HEK293 (cell line): ENCODE measurements around the gene PCA3.

Experiments
- CTCF ChIA-PET: fragments of 350-600 bp; formaldehyde crosslinking; extraction: SDS; loops from one replicate; lab custom pipeline; 2021; ENCODE audit warnings: antibody characterized with exemption; lab: Yijun Ruan, JAX
- POLR2A ChIA-PET: fragments of 300-600 bp; formaldehyde crosslinking; extraction: SDS; loops from one replicate; lab custom pipeline; 2020; ENCODE audit warnings: antibody characterized with exemption, inconsistent platforms; lab: Yijun Ruan, JAX
- H3K27ac ChIP-seq: fragments of 200-500 bp; sonication (Bioruptor generic); 2 replicates; pipeline ENCODE4 v1.5.1; 2014; ENCODE audit warnings: low read depth, low read length, control low read depth, inconsistent platforms; ENCODE audit errors: extremely low read depth
- H3K36me3 ChIP-seq, 2 experiments: fragments of 200-500 bp in 1 of 2; sonication (Bioruptor generic) in 1 of 2; 1 replicate in 1 of 2; 2 replicates in 1 of 2; pipeline ENCODE4 v1.5.1; 2014 to 2017; ENCODE audit warnings: inconsistent platforms in 2 of 2, low read length in 2 of 2; ENCODE audit not compliant: control insufficient read depth in 2 of 2, insufficient read depth in 1 of 2
- H3K4me1 ChIP-seq: fragments of 200-500 bp; sonication (Bioruptor generic); 2 replicates; pipeline ENCODE4 v1.5.1; 2014; ENCODE audit warnings: mild to moderate bottlenecking, low read length, inconsistent platforms; ENCODE audit not compliant: control insufficient read depth, insufficient read depth
- H3K4me3 ChIP-seq: 2 replicates; pipeline ENCODE4 v1.5.1; 2011; ENCODE audit warnings: low read depth, mild to moderate bottlenecking, control low read depth, low read length, moderate library complexity
- H3K9me3 ChIP-seq: fragments of 200-500 bp; sonication (Bioruptor generic); 2 replicates; pipeline ENCODE4 v1.5.1; 2014; ENCODE audit warnings: low read depth, low read length, inconsistent platforms; ENCODE audit not compliant: control insufficient read depth, insufficient read depth
- IKZF3 ChIP-seq: fragments of 450-650 bp; IDR thresholded peaks from 2 replicates; pipeline ENCODE4 v1.5.0; 2018; ENCODE audit warnings: missing biosample characterization, mild to moderate bottlenecking, missing genetic modification characterization, moderate library complexity
- PRDM1 ChIP-seq: fragments of 450-650 bp; formaldehyde crosslinking; IDR thresholded peaks from 2 replicates; pipeline ENCODE4; 2016; ENCODE audit warnings: missing biosample characterization, missing genetic modification characterization
- SP7 ChIP-seq: fragments of 450-650 bp; formaldehyde crosslinking; IDR thresholded peaks from 2 replicates; pipeline ENCODE4 v1.5.1; 2016; ENCODE audit warnings: missing biosample characterization, missing genetic modification characterization
- ZBTB44 ChIP-seq: fragments of 450-650 bp; IDR thresholded peaks from 2 replicates; pipeline ENCODE4 v1.5.1; 2018; ENCODE audit warnings: missing biosample characterization, mild to moderate bottlenecking, missing genetic modification characterization
- ZEB2 ChIP-seq: fragments of 450-650 bp; formaldehyde crosslinking; IDR thresholded peaks from 2 replicates; pipeline ENCODE4 v1.5.1; 2016; ENCODE audit warnings: missing biosample characterization, missing genetic modification characterization
- ZFP41 ChIP-seq: fragments of 450-650 bp; formaldehyde crosslinking; IDR thresholded peaks from 2 replicates; pipeline ENCODE4 v1.5.1; 2016; ENCODE audit warnings: missing biosample characterization, missing genetic modification characterization, borderline replicate concordance
- ZNF16 ChIP-seq: fragments of 450-650 bp; formaldehyde crosslinking; IDR thresholded peaks from 2 replicates; pipeline ENCODE4 v1.5.1; 2016; ENCODE audit warnings: low read depth, missing biosample characterization, missing genetic modification characterization
- ZNF184 ChIP-seq: fragments of 450-650 bp; IDR thresholded peaks from 2 replicates; pipeline ENCODE4 v1.5.1; 2018; ENCODE audit warnings: missing biosample characterization, mild to moderate bottlenecking, missing genetic modification characterization
- ZNF214 ChIP-seq: fragments of 450-650 bp; formaldehyde crosslinking; IDR thresholded peaks from 2 replicates; pipeline ENCODE4 v1.5.1; 2017; ENCODE audit warnings: missing biosample characterization, mild to moderate bottlenecking, missing genetic modification characterization, borderline replicate concordance
- ZNF23 ChIP-seq: fragments of 450-650 bp; formaldehyde crosslinking; IDR thresholded peaks from 2 replicates; pipeline ENCODE4 v1.5.1; 2016; ENCODE audit warnings: missing biosample characterization, missing genetic modification characterization, borderline replicate concordance
- ZNF311 ChIP-seq: fragments of 450-650 bp; formaldehyde crosslinking; IDR thresholded peaks from 2 replicates; pipeline ENCODE4 v1.5.1; 2017; ENCODE audit warnings: missing biosample characterization, missing genetic modification characterization, borderline replicate concordance
- ZNF394 ChIP-seq: fragments of 450-650 bp; formaldehyde crosslinking; IDR thresholded peaks from 2 replicates; pipeline ENCODE4 v1.5.1; 2016; ENCODE audit warnings: missing biosample characterization, missing genetic modification characterization, mild to moderate bottlenecking, moderate library complexity, borderline replicate concordance
- ZNF426 ChIP-seq: fragments of 450-650 bp; formaldehyde crosslinking; IDR thresholded peaks from 2 replicates; pipeline ENCODE4 v1.5.1; 2017; ENCODE audit warnings: missing biosample characterization, missing genetic modification characterization, mild to moderate bottlenecking, inconsistent platforms, moderate library complexity
- ZNF48 ChIP-seq: fragments of 450-650 bp; formaldehyde crosslinking; IDR thresholded peaks from 2 replicates; pipeline ENCODE4 v1.5.1; 2016; ENCODE audit warnings: missing biosample characterization, missing genetic modification characterization
- ZNF501 ChIP-seq: fragments of 450-650 bp; formaldehyde crosslinking; IDR thresholded peaks from 2 replicates; pipeline ENCODE4 v1.5.1; 2016; ENCODE audit warnings: missing biosample characterization, missing genetic modification characterization
- ZNF521 ChIP-seq: fragments of 450-650 bp; formaldehyde crosslinking; IDR thresholded peaks from 2 replicates; pipeline ENCODE4 v1.5.1; 2017; ENCODE audit warnings: missing biosample characterization, mild to moderate bottlenecking, missing genetic modification characterization
- ZNF549 ChIP-seq: fragments of 450-650 bp; IDR thresholded peaks from 2 replicates; pipeline ENCODE4 v1.5.1; 2018; ENCODE audit warnings: missing biosample characterization, missing genetic modification characterization, mild to moderate bottlenecking, inconsistent platforms, moderate library complexity
- ZNF600 ChIP-seq: fragments of 450-650 bp; formaldehyde crosslinking; IDR thresholded peaks from 2 replicates; pipeline ENCODE4 v1.5.1; 2016; ENCODE audit warnings: missing biosample characterization, missing genetic modification characterization
- ZNF629 ChIP-seq: fragments of 450-650 bp; formaldehyde crosslinking; IDR thresholded peaks from 2 replicates; pipeline ENCODE4 v1.5.1; 2017; ENCODE audit warnings: missing biosample characterization, missing genetic modification characterization
- ZNF654 ChIP-seq: fragments of 450-650 bp; formaldehyde crosslinking; IDR thresholded peaks from 2 replicates; pipeline ENCODE4 v1.5.1; 2016; ENCODE audit warnings: low read depth, missing biosample characterization, missing genetic modification characterization
- ZNF660 ChIP-seq: fragments of 450-650 bp; IDR thresholded peaks from 2 replicates; pipeline ENCODE4 v1.5.1; 2018; ENCODE audit warnings: missing biosample characterization, mild to moderate bottlenecking, missing genetic modification characterization
- ZNF670 ChIP-seq: fragments of 450-650 bp; formaldehyde crosslinking; IDR thresholded peaks from 2 replicates; pipeline ENCODE4 v1.5.1; 2016; ENCODE audit warnings: missing biosample characterization, missing genetic modification characterization, low read depth
- ZNF747 ChIP-seq: fragments of 450-650 bp; formaldehyde crosslinking; IDR thresholded peaks from 2 replicates; pipeline ENCODE4 v1.5.1; 2016; ENCODE audit warnings: missing biosample characterization, missing genetic modification characterization
- ZNF785 ChIP-seq: fragments of 450-650 bp; formaldehyde crosslinking; IDR thresholded peaks from 2 replicates; pipeline ENCODE4 v1.5.1; 2016; ENCODE audit warnings: missing biosample characterization, missing genetic modification characterization
- ZSCAN30 ChIP-seq: fragments of 450-650 bp; IDR thresholded peaks from 2 replicates; pipeline ENCODE4 v1.5.1; 2018; ENCODE audit warnings: missing biosample characterization, mild to moderate bottlenecking, missing genetic modification characterization, moderate library complexity
- TF ChIP-seq, protein P1 (sequence below): fragments of 450-650 bp; formaldehyde crosslinking; IDR thresholded peaks from 2 replicates; pipeline ENCODE4 v1.5.1; 2016; ENCODE audit warnings: missing biosample characterization, missing genetic modification characterization
- TF ChIP-seq, protein P2 (sequence below): fragments of 450-650 bp; formaldehyde crosslinking; optimal IDR thresholded peaks from 2 replicates; pipeline ENCODE3; 2016; ENCODE audit warnings: missing biosample characterization, mild to moderate bottlenecking, missing genetic modification characterization
- TF ChIP-seq, protein P3 (sequence below): fragments of 450-650 bp; formaldehyde crosslinking; IDR thresholded peaks from 2 replicates; pipeline ENCODE4 v1.5.1; 2016; ENCODE audit warnings: missing biosample characterization, missing genetic modification characterization
- TF ChIP-seq, protein P4 (sequence below): fragments of 450-650 bp; formaldehyde crosslinking; IDR thresholded peaks from 2 replicates; pipeline ENCODE4 v1.5.1; 2017; ENCODE audit warnings: missing biosample characterization, missing genetic modification characterization

Gene PCA3

GRCh38 chr9:76818271-76818670 is 54.0 kb downstream of the PCA3 start:
- TF ChIP-seq ZNF184 (tag by site-specific recombination): peak; percentile 23; the same call in 1 of the 2 replicates
- TF ChIP-seq ZBTB44 (tag by site-specific recombination): peak; percentile 45; the same call in 1 of the 2 replicates
- no peak for TF ChIP-seq ZNF501
- TF ChIP-seq ZNF394: no peak
- peak; percentile 89 for TF ChIP-seq ZNF600
- peak; percentile 41; the same call in 1 of the 2 replicates for TF ChIP-seq ZNF629 (tag by site-specific recombination)
- no peak for TF ChIP-seq ZNF23
- TF ChIP-seq ZNF426 (tag by site-specific recombination): no peak
- peak; percentile 43; the same call in 1 of the 2 replicates for TF ChIP-seq PRDM1 (tag by site-specific recombination)
- peak; percentile 23; the same call in 1 of the 2 replicates for TF ChIP-seq SP7 (tag by site-specific recombination)
- TF ChIP-seq ZNF747 (tag by site-specific recombination): no peak
- TF ChIP-seq ZNF311 (tag by site-specific recombination): no peak
- no peak for TF ChIP-seq ZNF521 (tag by site-specific recombination)
- TF ChIP-seq, protein P1, sequence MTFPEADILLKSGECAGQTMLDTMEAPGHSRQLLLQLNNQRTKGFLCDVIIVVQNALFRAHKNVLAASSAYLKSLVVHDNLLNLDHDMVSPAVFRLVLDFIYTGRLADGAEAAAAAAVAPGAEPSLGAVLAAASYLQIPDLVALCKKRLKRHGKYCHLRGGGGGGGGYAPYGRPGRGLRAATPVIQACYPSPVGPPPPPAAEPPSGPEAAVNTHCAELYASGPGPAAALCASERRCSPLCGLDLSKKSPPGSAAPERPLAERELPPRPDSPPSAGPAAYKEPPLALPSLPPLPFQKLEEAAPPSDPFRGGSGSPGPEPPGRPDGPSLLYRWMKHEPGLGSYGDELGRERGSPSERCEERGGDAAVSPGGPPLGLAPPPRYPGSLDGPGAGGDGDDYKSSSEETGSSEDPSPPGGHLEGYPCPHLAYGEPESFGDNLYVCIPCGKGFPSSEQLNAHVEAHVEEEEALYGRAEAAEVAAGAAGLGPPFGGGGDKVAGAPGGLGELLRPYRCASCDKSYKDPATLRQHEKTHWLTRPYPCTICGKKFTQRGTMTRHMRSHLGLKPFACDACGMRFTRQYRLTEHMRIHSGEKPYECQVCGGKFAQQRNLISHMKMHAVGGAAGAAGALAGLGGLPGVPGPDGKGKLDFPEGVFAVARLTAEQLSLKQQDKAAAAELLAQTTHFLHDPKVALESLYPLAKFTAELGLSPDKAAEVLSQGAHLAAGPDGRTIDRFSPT (tag by site-specific recombination): 0 out of 2 replicates have a peak, but pooled peaks have one; percentile 27
- TF ChIP-seq ZNF660: peak; percentile 72; the same call in 1 of the 2 replicates
- peak; percentile 32; the same call in 1 of the 2 replicates for TF ChIP-seq IKZF3 (tag by site-specific recombination)
- TF ChIP-seq ZEB2 (tag by site-specific recombination): 0 out of 2 replicates have a peak, but pooled peaks have one; percentile 18
- TF ChIP-seq, all 188 proteins: peak for 10
- Histone ChIP-seq H3K27ac (no peak overlapping the region), H3K36me3 (no peaks in the 10 kb centered on the region)

GRCh38 chr9:76820431-76820830 is 56.2 kb downstream of the PCA3 start:
- Histone ChIP-seq H3K36me3 (no peaks in the 10 kb centered on the region), H3K4me1 (no peaks in the 10 kb centered on the region), H3K27ac (no peak overlapping the region), H3K9me3 (no peaks in the 10 kb centered on the region), H3K4me3 (no peak overlapping the region)
- ChIA-PET CTCF (no interaction called here), POLR2A (no interaction called here)
- TF ChIP-seq, protein P2, sequence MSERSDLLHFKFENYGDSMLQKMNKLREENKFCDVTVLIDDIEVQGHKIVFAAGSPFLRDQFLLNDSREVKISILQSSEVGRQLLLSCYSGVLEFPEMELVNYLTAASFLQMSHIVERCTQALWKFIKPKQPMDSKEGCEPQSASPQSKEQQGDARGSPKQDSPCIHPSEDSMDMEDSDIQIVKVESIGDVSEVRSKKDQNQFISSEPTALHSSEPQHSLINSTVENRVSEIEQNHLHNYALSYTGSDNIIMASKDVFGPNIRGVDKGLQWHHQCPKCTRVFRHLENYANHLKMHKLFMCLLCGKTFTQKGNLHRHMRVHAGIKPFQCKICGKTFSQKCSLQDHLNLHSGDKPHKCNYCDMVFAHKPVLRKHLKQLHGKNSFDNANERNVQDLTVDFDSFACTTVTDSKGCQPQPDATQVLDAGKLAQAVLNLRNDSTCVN (tag by site-specific recombination): no peak
- TF ChIP-seq, protein P3, sequence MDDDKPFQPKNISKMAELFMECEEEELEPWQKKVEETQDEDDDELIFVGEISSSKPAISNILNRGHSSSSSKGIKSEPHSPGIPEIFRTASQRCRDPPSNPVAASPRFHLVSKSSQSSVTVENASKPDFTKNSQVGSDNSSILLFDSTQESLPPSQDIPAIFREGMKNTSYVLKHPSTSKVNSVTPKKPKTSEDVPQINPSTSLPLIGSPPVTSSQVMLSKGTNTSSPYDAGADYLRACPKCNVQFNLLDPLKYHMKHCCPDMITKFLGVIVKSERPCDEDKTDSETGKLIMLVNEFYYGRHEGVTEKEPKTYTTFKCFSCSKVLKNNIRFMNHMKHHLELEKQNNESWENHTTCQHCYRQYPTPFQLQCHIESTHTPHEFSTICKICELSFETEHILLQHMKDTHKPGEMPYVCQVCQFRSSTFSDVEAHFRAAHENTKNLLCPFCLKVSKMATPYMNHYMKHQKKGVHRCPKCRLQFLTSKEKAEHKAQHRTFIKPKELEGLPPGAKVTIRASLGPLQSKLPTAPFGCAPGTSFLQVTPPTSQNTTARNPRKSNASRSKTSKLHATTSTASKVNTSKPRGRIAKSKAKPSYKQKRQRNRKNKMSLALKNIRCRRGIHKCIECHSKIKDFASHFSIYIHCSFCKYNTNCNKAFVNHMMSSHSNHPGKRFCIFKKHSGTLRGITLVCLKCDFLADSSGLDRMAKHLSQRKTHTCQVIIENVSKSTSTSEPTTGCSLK (tag by site-specific recombination): no peak
- TF ChIP-seq ZNF48 (tag by site-specific recombination) (no peak), ZNF654 (tag by site-specific recombination) (no peak), ZNF600 (no peak), ZSCAN30 (no peak), ZNF549 (tag by site-specific recombination) (no peak), ZNF670 (no peak), ZNF214 (tag by site-specific recombination) (no peak), ZFP41 (tag by site-specific recombination) (no peak), ZNF785 (tag by site-specific recombination) (no peak), ZNF16 (no peak)
- TF ChIP-seq, protein P4, sequence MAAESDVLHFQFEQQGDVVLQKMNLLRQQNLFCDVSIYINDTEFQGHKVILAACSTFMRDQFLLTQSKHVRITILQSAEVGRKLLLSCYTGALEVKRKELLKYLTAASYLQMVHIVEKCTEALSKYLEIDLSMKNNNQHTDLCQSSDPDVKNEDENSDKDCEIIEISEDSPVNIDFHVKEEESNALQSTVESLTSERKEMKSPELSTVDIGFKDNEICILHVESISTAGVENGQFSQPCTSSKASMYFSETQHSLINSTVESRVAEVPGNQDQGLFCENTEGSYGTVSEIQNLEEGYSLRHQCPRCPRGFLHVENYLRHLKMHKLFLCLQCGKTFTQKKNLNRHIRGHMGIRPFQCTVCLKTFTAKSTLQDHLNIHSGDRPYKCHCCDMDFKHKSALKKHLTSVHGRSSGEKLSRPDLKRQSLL: no peak

More at GRCh38 chr9:76818271-76818670, 54.0 kb downstream of the PCA3 start:
- Histone ChIP-seq H3K4me1 (no peaks in the 10 kb centered on the region), H3K9me3 (no peaks in the 10 kb centered on the region), H3K4me3 (no peak overlapping the region)
- ChIA-PET POLR2A (no interaction called here), CTCF (interaction anchor here (0.6 to 1.3 kb wide), 3 partner anchors 8 to 359 kb away, joined by 3 to 6 read pairs (median 3); partner anchors contain the start of gene VPS13A)
